Activated CD4-positive, alpha-beta T cell treated with anti-CD3 and anti-CD28 coated beads, Interleukin-2, amount 50 U/mL, for 4 hours (primary cell): Measurements from ENCODE around the gene MOB3B.
"Not testable (repeated sequence)": the region's sequence is repeated elsewhere in the genome, so short reads cannot be mapped to it uniquely, and the experiment has no call there.

Experiments
- DNase-seq, 2 experiments: peaks; one replicate each; pipeline ENCODE4 v3.0.0-alpha.2; 2020

MOB3B gene

DNA sequence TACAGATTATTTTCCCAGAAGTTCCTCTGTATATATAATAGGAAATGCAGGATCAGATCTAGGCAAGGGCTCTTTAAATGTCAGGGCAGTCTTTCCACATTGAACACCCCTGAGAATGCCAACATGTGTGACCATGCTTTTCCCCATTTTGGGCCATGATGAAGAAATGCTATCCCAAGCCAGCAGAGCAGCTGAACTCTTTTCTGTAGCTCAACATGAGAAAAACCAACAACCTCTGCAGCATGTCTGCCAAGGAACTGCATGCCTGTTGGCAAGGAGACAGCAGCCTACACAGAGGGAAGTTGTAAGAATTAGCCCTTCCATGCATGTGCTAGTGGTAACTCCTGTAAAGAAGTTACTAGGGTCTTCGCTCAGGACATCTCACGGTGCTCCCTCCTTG, 15.1 kb downstream of the MOB3B start:
- DNase-seq: no peak

DNA sequence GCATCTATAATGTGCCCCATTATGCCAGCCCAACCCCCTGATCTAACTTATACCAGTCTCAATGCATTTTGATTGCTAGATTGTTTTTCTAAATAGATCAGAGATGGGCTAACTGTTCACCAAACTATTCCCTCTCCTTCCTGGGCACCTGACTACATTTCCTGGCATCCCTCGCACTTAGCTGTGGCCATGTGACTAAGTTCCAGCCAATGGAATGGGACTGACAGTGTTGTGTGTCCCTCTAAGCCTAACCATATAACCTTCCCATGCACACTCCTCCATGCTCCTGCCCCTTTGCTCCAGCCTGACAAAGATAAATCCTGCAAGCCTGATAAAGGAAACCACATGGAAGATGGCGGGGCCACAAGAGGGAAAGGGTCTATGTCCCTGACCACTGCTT, 17.8 kb downstream of the MOB3B start:
- no peak for DNase-seq

DNA sequence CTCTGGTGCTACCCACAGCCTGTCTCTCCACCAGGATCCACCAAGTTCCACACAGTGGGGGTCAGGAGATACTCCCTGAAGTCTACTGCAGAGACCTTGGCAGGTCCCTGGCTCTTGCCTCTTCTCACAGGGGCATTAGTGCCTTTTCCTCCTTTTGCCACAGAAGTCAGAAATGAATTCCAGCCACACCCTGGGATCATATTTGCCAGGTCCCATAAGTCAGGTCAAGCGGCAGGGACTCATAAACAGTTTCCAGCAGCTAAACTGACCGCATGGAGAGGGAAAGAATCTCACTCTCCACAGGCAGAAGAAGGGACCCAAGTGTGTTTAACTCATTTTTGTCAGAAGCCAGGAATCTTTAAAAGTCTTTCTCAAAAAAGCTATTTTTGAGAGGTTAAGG, 18.8 kb downstream of the MOB3B start:
- DNase-seq: no peak

DNA sequence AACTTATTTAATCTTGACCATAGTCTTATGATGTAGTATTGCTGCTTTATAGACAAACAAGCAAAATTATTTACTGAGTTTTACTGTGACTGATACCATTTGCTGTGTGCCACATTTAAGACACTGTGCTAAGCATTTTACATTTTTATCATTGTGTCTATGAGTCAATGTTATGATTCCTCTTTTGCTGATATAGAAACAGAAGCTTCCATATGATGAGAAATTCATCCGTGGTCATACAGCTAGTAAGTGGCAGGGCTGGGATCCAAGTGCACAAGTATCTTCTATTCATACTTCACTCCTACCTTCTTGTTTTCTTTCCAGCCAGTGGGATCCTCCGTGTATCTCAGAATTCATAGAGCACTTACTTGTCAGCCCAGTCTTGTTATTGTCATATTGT, 22.6 kb downstream of the MOB3B start:
- DNase-seq: no peak

DNA sequence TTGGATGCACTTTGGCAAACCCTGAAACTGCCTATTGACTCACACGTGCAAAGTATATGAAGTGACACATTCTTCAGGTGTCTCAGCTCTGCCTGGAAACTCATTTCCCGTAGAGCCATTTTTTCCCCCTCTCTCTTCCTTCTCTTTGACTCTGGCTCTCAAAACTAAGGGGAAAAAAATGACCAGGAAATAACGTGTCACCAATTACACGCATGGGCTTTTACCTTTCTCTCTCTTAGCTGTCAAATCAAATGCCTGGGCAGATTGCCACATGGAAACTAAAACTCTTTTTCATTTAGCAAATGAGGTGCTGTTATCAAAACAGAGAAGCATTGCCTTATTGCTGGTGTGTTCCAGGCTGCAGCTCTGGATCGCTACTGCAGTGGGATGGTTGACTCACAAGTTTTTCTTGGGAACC, 23.9 kb downstream of the MOB3B start:
- no peak for DNase-seq

DNA sequence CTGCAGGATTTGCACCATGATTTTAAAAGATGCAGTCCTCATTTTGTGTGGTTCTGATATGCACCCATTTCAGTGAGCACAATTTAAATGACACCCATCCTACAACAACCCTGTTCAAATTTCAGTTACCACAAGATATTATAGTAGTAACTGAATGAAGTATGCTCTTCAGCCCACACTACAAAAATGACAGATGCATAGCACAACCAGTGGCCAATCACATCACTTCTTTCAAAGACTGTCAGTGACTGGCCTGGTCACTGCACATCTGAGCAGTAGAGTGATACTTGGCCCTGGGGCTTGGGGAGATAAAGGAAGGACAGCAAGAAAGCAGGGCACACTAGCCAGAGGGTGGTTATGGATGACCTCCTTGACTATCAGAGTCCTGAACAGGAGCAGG, 25.4 kb downstream of the MOB3B start:
- no peak for DNase-seq

DNA sequence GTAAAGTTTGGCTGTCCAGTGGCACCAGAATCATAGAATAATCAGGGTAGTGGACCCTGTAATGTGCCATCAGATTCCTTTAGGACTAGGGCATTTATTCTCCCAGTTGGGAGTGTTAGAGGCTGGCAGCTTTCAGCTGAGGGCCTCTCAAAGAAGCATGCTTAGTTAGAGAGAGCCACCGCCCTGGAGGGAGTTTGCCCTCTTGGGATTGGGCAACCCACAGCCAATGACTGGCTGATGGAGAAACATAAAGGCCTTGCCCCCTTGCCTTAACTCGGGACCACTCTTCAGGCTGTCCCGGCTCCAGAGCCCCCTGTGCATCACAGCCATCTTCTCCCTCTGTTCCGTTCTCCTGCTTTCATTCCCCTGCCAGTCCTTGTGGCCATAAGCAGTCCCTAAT, 26.0 kb downstream of the MOB3B start:
- DNase-seq: no peak

DNA sequence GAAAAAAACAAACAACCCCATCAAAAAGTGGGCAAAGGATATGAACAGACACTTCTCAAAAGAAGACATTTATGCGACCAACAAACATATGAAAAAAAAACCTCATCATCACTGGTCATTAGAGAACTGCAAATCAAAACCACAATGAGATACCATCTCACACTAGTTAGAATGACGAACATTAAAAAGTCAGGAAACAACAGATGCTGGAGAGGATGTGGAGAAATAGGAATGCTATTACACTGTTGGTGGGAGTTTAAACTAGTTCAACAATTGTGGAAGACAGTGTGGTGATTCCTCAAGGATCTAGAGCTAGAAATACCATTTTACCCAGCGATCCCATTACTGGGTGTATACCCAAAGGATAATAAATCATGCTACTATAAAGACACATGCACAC, 28.7 kb downstream of the MOB3B start:
- DNase-seq: not testable (repeated sequence)

DNA sequence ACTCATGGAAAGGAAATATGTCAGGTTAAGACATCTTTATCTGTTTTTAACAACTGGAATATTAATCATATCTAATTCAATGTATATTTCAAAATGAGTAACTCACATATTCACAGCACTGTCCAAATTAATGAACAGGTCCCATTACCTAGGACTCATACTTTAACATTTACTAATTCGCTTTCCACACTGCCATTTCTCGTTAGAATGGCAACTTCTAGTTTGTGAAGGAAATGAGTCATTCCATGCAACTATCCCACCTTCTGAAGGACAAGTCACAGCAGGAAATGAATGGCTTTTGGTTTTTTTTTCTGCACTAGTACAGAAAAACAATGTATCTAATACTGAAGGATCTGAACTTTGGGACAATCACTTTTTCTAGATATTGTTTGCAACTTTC, 30.2 kb downstream of the MOB3B start:
- DNase-seq: no peak

DNA sequence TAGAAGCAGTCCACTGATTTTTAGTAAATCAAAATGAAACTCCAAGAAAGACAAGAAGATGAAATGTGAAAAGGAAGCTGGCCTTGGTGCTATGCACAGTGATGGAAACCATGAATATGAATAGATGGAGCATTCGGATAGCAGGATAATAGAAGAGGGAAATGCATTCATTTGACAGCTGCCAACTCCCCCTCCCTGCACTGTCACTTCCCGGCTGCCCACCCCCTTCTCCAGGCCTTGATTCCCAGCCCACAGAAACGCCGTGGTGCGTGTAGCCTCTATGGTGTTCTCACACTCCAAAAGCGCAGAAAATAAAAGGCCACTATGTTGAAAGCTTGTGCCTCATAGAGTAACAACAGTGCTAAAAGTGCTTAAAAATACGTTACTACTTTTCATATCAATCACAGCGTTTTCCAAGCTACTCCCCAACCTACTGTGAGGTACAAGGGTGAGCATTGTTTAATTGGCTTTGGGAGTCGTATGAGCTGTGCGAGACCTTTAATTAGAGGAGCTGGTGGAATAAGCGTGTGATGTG, 31.7 kb downstream of the MOB3B start:
- DNase-seq: no peak

DNA sequence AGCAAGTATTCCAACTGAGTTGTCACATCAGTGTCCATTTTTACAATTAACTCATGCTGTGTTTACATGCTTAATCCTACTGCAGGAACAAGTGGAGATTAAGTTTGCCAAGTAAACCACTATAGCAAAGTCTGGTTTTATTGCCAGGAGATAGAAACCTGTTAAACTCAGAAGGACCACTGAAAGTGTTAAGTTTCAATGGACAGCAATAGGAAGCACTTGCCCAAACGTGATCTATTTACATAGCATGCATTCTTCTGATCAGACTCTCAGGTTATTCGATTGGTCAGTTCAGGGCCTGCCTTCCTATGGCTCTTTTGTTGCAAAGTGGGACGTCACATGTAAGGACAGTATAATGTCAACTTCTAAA, 33.5 kb downstream of the MOB3B start:
- DNase-seq: no peak

DNA sequence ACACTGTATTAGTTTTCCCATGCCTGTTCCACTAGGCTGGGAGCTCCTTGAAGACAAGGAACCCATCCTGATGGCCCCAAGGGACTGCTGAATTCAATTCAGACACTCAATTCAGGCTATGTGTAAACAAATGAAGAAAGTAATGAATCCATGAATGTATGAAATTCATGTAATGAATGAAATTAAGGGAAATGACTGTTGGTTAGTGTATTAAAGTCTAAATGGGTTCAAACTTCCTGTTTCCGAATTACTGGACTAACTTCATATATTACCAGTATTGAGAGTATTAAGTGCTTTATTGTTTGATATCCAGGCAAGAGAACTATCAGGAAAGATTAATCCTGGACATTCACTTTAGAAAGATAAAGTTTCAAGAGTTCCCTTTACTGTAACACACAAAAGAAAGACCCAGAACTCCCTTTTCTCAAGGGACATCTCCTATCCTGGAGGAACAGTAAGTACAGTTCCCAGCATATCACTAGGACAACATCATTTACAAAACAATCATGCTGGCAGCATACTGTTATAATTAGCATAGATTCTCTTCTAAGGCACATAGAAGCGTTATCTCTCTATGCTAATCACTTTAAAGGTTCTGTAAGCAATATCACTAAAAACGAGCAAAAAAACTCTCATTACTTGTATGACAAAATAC, 34.0 kb downstream of the MOB3B start:
- DNase-seq: no peak

DNA sequence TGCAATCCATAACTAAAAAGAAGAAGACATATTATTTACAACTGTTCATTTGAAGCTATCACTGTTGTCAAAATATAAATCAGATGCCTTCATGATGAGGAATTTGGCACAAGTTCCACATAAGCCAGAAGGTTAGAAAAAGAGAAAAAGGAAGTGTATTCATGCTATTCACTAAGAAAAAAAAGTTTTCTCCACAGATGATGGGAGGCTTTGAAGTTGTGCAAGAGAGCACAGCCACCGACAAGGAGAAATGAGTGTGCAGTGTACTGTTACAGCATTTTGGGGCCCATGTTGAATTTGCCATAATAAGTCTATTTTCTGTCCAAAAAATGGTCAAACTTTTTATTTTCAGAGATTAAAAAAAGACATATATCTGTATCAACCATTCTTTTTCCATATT, 38.5 kb downstream of the MOB3B start:
- no peak for DNase-seq

DNA sequence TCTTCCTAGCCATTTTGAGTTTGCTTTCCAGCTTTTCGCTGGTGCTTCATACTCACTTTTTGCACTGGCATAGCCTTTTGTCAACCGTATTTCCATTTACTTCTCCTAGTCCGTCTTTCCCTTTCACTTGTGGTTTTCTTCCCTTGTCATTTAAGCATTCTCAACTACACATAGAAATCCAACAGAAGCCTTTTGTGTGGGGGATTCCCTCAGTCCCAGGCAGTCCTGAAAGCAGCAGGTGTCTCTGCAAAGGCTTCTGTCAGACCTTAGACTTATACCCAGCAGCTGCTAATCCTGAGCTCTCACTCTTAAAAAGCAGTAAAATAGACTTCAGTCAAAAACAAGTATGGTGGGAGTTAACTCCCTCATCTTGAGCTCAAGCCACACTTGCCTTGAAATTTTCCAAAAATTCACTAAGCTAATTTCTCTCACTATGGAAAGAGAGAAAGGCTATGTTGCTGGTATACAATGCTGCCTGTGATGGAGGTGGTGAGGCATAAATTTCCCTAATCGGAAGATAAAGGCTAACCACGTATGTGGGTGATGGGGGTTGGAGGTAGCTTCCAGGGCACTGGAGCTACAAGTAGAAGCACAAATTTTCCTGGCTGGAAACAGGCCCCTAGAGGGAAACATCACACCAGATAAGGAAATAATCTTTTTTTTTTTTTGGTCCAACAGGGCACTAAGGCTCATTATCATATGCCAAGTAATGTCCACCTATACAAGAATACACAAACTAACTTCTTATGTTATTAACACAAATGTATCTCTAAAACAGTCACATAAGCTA, 40.3 kb downstream of the MOB3B start:
- no peak for DNase-seq

DNA sequence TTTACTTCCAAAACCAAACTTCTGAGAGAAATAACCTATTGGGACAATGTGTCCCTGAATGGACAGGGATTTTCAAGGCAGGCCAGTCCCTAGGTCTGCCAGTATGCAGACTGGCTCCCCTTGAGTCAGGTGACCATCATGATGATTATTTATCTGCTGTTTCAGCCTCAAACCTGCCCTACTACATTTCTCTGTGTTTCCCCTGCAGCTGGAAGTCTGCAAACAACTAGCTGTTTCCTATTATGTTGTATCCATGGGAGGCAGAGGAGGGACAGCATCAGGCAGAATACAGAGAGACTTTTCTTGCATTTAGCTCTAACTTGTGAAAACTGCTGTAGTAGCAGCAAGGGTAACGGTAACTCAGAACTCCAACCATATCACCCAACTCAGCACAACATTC, 41.7 kb downstream of the MOB3B start:
- no peak for DNase-seq

DNA sequence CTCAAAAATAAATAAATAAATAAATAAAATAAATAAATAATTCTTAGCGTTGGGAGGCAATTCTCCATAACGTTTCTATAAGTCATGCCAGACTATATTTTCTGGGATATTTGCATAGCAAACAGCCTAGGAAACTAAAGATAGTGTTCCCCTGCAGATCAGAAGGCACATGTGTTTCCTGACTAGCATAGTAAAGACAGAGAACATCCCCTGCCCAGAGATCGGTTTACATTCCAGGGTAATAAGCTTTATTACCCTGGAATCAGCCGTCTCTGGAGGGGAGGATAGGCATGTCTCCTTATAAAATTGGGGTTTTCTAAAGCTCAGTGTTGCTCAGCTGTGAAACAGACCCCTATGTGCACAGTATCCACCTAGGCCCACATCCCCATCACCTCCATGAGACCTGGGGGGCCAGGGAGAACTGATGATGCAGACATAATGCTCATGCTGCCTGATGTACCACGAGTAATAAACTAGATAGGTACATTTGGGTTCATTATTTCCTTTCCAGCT, 42.4 kb downstream of the MOB3B start:
- DNase-seq: no peak

DNA sequence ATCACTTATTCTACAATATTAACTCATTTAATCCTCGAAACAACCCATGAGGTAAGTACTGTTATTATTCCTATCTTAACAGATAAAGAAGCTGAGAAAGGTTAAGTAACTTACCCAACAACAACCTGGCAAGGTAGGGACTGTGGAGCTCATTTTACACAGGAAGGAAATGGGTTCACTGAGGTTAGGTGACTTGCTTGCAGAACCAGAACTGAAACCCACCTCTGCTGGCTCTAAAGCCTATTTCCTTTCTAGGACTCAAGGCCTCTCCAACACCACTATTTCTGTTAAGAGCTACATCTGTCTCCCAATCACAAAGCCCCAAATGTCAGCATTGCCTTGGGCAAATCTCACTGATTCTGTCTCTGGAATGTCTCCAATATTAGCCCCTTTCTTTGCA, 44.5 kb downstream of the MOB3B start:
- no peak for DNase-seq

DNA sequence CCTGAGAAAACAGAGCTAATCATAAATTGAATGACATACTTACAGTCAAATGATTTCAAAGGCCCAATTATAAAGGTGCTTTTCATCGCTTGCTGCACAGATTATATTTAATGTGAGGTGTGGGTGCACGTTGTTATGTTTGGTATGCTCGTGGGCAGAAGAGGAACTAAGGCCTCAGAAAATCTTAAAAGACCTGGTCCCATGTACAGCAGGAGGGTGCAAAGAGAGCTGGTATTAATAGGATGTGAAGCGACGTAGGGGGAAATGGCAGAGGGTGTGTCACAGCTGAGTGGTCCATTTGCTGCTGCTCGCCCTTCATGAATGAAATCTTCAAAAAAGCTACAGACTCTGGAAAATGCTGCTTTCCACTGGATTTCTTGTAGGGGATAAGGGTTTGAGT, 46.0 kb downstream of the MOB3B start:
- DNase-seq: no peak

DNA sequence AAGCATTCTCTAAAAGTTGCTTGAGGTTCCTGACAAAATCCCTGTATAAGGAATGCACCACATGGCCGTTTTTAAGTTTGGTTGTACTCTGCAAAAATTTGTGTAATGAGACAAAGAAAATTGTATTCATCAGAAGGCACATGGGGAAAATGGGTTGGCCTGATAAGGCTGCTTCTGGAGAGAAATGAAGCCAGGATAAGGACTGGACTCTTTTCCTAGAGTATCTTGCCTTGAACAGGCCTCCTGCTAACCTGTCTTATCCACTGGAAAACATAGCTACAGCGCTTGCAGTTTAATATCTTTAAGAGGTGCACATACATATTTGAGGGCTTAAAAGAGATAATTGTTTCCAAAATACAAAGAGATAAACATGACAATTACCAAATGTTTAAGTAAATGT, 46.9 kb downstream of the MOB3B start:
- no peak for DNase-seq

DNA sequence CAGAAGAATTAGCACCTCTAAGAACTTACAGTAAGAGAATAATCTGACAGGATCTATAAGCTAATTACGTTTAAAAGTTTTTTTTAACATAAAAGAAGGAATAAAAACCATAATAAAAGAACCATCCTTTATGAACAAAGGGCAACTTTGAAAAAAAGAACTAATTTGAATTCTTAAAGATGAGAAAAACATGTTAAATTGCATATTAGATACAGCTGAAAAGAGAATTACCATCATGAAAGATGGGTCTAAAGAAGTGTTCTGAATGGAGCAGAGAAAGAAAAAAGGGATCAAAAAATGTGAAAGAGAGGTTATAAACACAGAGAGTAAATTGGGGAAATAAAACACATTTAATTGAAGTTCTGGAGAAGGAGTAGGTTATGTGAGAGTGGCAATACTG, 51.3 kb downstream of the MOB3B start:
- DNase-seq: no peak

DNA sequence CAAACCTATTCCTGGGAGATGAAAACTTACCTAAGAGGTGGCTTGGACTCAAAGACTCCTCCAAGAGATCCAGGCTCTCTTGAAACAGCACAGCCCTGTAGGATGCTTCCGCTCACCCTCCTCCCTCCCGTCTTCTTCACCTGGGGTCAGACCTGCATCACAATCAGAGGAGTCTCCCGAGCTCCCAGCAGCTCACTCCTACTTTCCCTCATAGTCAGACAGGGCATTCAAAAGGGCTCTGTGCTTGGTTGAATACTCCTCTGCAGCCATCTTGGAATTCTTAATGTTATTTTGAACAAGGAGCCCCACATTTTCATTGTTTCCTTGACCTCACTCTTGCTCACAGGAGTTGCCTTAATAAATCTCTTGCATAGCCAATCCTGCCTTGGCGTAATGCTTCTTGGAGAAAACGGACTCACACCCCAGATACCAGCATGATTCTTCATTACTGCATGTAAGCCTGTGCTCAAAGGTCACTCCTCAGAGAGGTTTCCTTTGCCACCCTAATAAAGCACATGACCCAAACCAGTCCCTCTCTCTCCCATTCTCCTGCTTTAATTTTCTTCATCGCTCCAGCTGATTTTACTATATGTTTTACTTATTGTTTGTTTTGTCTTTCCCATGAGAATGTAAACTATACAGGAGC, 52.6 kb downstream of the MOB3B start:
- no peak for DNase-seq

DNA sequence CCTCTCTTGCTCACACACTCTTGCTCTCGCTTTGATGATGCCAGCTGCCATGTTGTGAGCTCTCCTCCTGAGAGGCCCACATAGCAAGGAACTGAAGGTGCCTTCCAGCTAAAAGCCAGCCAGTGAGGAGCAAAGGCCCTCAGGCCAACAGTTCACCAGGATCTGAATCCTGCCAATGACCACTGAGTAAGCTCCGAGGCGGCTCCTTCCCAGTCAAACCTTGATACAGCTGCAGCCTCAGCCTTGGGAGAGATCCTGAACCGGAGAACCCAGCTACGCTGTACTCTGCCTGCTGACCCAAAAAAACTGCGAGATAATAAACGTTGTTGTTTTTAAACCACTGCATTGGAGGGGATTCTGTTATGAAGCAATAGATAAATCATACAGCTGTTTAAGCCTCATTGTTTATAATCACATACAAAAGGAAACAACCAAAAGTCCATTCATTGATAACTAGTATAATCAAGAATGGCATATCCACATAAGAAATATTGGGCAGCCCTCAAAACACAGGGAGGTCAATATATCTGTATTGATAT, 54.5 kb downstream of the MOB3B start:
- no peak for DNase-seq

DNA sequence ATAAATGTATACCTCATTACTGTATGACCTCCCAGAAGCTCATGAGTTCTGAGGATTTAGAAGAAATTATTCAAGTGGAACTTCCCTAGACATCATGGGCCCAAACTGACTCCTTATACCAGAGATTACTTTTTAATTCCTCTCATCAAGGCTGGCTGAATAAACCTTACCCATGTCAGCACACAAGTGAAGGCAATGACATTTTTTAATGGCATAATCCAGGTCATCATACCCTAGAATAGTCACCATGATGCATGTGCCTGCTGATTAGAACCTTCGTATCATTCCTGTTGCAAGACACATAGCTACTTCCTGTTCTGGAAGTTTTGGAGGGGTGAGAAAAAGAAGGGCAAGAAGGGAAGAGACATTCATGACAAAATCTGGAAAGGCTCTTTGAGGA, 55.3 kb downstream of the MOB3B start:
- DNase-seq: no peak

DNA sequence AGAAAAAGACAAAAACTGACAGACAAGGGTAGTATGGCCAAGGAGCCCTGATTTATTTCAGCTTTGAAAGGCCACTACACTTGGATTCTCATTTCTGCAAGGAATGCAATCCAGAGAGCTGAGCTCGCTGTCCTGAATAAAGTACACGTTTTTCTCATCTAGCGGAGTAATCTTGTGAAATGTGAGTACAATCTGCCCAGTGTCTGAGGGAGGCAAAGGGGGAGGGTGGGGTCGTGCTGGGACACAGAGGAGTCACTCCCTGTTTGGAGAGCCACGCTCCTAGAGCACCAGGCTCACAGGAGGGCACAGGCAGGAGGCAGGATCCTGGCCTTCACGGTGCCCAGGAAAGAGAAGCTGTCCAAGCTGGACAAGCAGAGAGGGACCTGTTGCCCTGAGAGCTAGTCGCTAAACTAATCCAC, 56.5 kb downstream of the MOB3B start:
- no peak for DNase-seq
